ENCODE data around the gene ARMC3. TPM values are rescaled to one million over a fixed set of nuclear protein-coding genes. Genes with fewer than 3 reads are reported as not detected.

Gene ARMC3
- total and polyA plus RNA-seq, 9 of the 15 experiments (the other 6 are each of a cell fraction or from before 2014, with no cell fraction given), result 0.33 to 1.1 (median 0.62) TPM

DNA sequence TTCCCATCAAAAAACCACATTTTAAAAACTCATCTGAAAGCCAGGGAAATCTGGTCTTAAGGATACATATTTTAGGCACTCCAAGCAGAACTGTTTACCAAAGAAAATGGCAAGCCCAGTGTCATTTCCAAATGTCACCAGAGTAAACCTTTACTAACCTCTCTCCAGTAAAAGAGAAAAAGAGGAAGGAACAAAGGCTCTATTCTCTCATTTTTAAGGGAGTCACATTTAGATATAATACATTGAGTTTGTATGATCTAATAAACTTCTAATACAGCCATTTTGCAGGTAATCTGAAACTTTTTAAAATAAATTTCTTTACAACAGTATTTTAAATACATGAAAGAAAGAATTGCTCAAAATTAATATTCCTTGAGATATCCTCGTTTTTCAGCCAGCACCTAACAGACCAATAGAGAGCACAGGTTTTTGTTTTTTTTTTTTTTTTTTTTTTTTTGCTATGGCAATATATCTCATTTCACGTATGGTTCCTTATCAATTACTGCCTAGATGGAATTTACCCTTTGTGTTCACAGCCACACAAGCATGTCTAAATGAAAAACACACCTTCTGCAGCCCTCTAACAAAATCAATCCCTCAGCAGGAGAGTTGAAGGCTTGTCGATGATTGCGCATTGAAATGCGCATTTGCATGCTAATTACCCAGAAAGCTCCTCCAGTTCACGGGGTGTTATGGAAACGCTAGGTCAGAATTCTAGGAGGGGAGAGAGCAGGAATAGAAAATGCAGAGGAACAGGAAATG is 127.8 kb downstream of the ARMC3 start (continued):
- TF ChIP-seq ZNF644 (tag; IDR thresholded peaks at IDR 0.05; ENCODE audit: low read depth) (no peak), L3MBTL2 (IDR thresholded peaks at IDR 0.05) (no peak), ZNF778 (CRISPR knock-in tag; IDR thresholded peaks at IDR 0.05) (no peak), SAFB (IDR thresholded peaks at IDR 0.05; ENCODE audit: borderline replicate concordance, low read depth, low read length) (no peak), ZNF561 (CRISPR knock-in tag; conservative IDR thresholded peaks at IDR 0.05) (peak; percentile 20; the same call in 1 of the 2 replicates), POU5F1 (IDR thresholded peaks at IDR 0.05; ENCODE audit: borderline replicate concordance, low read depth, low read length, partially characterized antibody) (no peak), LEF1 (IDR thresholded peaks at IDR 0.05) (no peak), TARDBP (IDR thresholded peaks at IDR 0.05) (no peak), NR2C1 (IDR thresholded peaks at IDR 0.05) (no peak), NR2C1 (tag; IDR thresholded peaks at IDR 0.05) (0 out of 2 replicates have a peak, but pooled peaks have one; percentile 18), SMARCB1 (IDR thresholded peaks at IDR 0.05; ENCODE audit: insufficient read length, low read depth) (no peak), HLTF (IDR thresholded peaks at IDR 0.05) (no peak)
- TF ChIP-seq, protein P1, sequence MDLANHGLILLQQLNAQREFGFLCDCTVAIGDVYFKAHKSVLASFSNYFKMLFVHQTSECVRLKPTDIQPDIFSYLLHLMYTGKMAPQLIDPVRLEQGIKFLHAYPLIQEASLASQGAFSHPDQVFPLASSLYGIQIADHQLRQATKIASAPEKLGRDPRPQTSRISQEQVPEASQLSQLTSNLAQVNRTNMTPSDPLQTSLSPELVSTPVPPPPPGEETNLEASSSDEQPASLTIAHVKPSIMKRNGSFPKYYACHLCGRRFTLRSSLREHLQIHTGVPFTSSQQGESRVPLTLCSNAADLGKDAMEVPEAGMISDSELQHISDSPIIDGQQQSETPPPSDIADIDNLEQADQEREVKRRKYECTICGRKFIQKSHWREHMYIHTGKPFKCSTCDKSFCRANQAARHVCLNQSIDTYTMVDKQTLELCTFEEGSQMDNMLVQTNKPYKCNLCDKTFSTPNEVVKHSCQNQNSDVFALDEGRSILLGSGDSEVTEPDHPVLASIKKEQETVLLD (IDR thresholded peaks at IDR 0.05), result no peak
- TF ChIP-seq, protein P2, sequence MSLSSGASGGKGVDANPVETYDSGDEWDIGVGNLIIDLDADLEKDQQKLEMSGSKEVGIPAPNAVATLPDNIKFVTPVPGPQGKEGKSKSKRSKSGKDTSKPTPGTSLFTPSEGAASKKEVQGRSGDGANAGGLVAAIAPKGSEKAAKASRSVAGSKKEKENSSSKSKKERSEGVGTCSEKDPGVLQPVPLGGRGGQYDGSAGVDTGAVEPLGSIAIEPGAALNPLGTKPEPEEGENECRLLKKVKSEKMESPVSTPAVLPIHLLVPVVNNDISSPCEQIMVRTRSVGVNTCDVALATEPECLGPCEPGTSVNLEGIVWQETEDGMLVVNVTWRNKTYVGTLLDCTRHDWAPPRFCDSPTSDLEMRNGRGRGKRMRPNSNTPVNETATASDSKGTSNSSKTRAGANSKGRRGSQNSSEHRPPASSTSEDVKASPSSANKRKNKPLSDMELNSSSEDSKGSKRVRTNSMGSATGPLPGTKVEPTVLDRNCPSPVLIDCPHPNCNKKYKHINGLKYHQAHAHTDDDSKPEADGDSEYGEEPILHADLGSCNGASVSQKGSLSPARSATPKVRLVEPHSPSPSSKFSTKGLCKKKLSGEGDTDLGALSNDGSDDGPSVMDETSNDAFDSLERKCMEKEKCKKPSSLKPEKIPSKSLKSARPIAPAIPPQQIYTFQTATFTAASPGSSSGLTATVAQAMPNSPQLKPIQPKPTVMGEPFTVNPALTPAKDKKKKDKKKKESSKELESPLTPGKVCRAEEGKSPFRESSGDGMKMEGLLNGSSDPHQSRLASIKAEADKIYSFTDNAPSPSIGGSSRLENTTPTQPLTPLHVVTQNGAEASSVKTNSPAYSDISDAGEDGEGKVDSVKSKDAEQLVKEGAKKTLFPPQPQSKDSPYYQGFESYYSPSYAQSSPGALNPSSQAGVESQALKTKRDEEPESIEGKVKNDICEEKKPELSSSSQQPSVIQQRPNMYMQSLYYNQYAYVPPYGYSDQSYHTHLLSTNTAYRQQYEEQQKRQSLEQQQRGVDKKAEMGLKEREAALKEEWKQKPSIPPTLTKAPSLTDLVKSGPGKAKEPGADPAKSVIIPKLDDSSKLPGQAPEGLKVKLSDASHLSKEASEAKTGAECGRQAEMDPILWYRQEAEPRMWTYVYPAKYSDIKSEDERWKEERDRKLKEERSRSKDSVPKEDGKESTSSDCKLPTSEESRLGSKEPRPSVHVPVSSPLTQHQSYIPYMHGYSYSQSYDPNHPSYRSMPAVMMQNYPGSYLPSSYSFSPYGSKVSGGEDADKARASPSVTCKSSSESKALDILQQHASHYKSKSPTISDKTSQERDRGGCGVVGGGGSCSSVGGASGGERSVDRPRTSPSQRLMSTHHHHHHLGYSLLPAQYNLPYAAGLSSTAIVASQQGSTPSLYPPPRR (CRISPR knock-in tag; IDR thresholded peaks at IDR 0.05; ENCODE audit: borderline replicate concordance), result no peak
- TF ChIP-seq, protein P3, sequence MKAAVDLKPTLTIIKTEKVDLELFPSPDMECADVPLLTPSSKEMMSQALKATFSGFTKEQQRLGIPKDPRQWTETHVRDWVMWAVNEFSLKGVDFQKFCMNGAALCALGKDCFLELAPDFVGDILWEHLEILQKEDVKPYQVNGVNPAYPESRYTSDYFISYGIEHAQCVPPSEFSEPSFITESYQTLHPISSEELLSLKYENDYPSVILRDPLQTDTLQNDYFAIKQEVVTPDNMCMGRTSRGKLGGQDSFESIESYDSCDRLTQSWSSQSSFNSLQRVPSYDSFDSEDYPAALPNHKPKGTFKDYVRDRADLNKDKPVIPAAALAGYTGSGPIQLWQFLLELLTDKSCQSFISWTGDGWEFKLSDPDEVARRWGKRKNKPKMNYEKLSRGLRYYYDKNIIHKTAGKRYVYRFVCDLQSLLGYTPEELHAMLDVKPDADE (conservative IDR thresholded peaks at IDR 0.05; ENCODE audit: control insufficient read depth, low read depth, low read length), result no peak
- TF ChIP-seq, protein P4, sequence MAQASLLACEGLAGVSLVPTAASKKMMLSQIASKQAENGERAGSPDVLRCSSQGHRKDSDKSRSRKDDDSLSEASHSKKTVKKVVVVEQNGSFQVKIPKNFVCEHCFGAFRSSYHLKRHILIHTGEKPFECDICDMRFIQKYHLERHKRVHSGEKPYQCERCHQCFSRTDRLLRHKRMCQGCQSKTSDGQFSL (CRISPR knock-in tag; IDR thresholded peaks at IDR 0.05), result no peak
- TF ChIP-seq, protein P4 (tag; IDR thresholded peaks at IDR 0.05), result no peak
- TF ChIP-seq, protein P5, sequence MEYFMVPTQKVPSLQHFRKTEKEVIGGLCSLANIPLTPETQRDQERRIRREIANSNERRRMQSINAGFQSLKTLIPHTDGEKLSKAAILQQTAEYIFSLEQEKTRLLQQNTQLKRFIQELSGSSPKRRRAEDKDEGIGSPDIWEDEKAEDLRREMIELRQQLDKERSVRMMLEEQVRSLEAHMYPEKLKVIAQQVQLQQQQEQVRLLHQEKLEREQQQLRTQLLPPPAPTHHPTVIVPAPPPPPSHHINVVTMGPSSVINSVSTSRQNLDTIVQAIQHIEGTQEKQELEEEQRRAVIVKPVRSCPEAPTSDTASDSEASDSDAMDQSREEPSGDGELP (CRISPR knock-in tag; IDR thresholded peaks at IDR 0.05; ENCODE audit: borderline replicate concordance), result no peak

All from K562 (cell line).